ENCODE results near the gene USF3.

USF3 gene

GRCh38 chr3:113676261-113676660, 20.2 kb downstream of the USF3 start:
- 93 to 99% methylated on average over 3 of the region's 3 CpGs for WGBS, 2 experiments
- Histone ChIP-seq H3K27me3 (ENCODE audit: control insufficient read depth, insufficient read depth, low read length, poor library complexity, severe bottlenecking) (no peaks in the 10 kb centered on the region), H3K4me1 (ENCODE audit: control insufficient read depth, insufficient read depth, low read length) (no peaks in the 10 kb centered on the region), H3K27ac (ENCODE audit: insufficient read depth, low read depth, low read length, poor library complexity, severe bottlenecking) (no peak overlapping the region), H3K36me3 (ENCODE audit: control insufficient read depth, insufficient read depth, low read length) (no peaks in the 10 kb centered on the region), H3K4me3 (ENCODE audit: insufficient read depth, low read depth, low read length) (no peak overlapping the region), H3K9me3 (ENCODE audit: control insufficient read depth, low read length) (no peaks in the 10 kb centered on the region)

DNA sequence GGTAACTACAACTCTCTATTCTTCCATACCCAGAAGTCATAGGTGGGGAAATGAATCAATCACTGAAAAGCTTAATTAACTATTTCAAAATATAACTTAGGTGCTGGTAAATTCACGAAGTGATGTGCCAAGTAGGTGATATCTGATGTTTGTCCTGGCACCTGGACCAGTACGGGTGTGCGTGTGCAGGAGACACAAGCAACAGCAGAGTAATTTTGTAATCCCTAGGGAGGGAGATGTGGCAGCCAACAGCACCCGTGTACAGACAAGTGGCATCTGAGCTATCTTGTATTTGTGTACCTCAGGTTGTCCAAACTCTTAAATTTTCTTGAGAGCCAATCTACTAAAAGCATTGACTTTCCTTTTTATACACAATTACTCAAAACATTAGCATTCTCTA, 22.8 kb downstream of the USF3 start:
- H3K27ac ChIP-seq (ENCODE audit: insufficient read depth, low read depth, low read length, poor library complexity, severe bottlenecking): no peak overlapping the region
- H3K27me3 ChIP-seq (ENCODE audit: control insufficient read depth, insufficient read depth, low read length, poor library complexity, severe bottlenecking): no peaks in the 10 kb centered on the region
- H3K4me3 ChIP-seq (ENCODE audit: insufficient read depth, low read depth, low read length): no peak overlapping the region
- H3K36me3 ChIP-seq (ENCODE audit: control insufficient read depth, insufficient read depth, low read length): no peaks in the 10 kb centered on the region
- 96% methylated on average over 4 of the region's 4 CpGs for WGBS, 2 experiments
- no peaks in the 10 kb centered on the region for H3K4me1 ChIP-seq (ENCODE audit: control insufficient read depth, insufficient read depth, low read length)
- H3K9me3 ChIP-seq (ENCODE audit: control insufficient read depth, low read length): no peaks in the 10 kb centered on the region

DNA sequence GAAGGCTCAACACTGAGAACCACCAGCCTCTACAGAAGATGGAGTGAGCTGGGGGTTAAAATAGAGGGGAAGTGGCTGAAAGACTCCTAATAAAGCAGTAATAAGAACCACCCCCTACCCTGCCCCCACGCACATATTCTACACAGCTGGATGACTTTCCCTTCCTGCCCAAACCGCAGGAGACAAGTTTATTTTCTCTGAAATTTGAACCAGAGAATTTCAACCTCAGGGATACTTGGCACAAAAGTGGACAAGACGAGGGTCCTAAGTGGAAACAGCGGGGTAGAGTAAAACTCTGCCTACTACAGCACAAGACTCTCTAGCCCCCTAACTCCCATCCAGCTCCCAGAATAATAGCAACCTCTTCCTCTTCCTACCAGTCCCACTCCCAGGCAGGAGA, 28.4 kb downstream of the USF3 start:
- H3K27me3 ChIP-seq (ENCODE audit: control insufficient read depth, insufficient read depth, low read length, poor library complexity, severe bottlenecking): no peaks in the 10 kb centered on the region
- no peaks in the 10 kb centered on the region for H3K4me1 ChIP-seq (ENCODE audit: control insufficient read depth, insufficient read depth, low read length)
- 61 to 65% methylated on average over 4 of the region's 4 CpGs for WGBS, 2 experiments
- no peak overlapping the region for H3K27ac ChIP-seq (ENCODE audit: insufficient read depth, low read depth, low read length, poor library complexity, severe bottlenecking)
- no peaks in the 10 kb centered on the region for H3K9me3 ChIP-seq (ENCODE audit: control insufficient read depth, low read length)
- H3K36me3 ChIP-seq (ENCODE audit: control insufficient read depth, insufficient read depth, low read length): no peaks in the 10 kb centered on the region
- no peak overlapping the region for H3K4me3 ChIP-seq (ENCODE audit: insufficient read depth, low read depth, low read length)

DNA sequence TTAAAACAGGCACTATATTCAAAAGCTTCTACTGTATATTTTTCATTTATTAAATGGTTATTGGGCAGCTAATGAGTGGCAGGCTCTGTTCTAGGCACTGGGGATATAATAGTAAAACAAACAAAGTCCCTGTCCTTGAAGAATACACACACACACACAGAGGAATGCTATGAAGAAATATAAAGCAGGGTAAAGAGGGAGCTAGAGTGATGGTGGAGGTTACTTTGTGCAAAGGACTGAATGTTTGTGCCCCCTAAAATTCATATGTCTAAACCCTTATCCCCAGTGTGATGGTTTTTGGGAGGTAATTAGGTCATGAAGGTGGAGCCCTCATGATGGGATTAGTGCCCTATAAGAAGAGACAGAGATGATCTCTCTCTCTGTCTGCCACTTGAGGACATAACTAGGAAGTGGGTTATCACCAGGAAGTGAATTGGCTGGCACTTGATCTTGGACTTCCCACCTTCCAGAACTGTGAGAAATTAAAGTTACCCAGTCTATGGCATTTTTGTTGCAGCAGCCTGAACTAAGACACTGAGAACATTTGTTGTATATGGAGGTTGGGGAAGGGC, 31.8 kb downstream of the USF3 start:
- Histone ChIP-seq H3K4me1 (ENCODE audit: control insufficient read depth, insufficient read depth, low read length) (no peaks in the 10 kb centered on the region), H3K4me3 (ENCODE audit: insufficient read depth, low read depth, low read length) (no peak overlapping the region), H3K36me3 (ENCODE audit: control insufficient read depth, insufficient read depth, low read length) (no peaks in the 10 kb centered on the region), H3K9me3 (ENCODE audit: control insufficient read depth, low read length) (no peaks in the 10 kb centered on the region), H3K27ac (ENCODE audit: insufficient read depth, low read depth, low read length, poor library complexity, severe bottlenecking) (no peak overlapping the region), H3K27me3 (ENCODE audit: control insufficient read depth, insufficient read depth, low read length, poor library complexity, severe bottlenecking) (no peaks in the 10 kb centered on the region)

GRCh38 chr3:113663761-113664160, 32.7 kb downstream of the USF3 start:
- no peaks in the 10 kb centered on the region for H3K4me1 ChIP-seq (ENCODE audit: control insufficient read depth, insufficient read depth, low read length)
- 80 to 86% methylated on average over 1 of the region's 1 CpG for WGBS, 2 experiments
- no peak overlapping the region for H3K4me3 ChIP-seq (ENCODE audit: insufficient read depth, low read depth, low read length)
- no peaks in the 10 kb centered on the region for H3K27me3 ChIP-seq (ENCODE audit: control insufficient read depth, insufficient read depth, low read length, poor library complexity, severe bottlenecking)
- no peaks in the 10 kb centered on the region for H3K36me3 ChIP-seq (ENCODE audit: control insufficient read depth, insufficient read depth, low read length)
- H3K9me3 ChIP-seq (ENCODE audit: control insufficient read depth, low read length): no peaks in the 10 kb centered on the region
- no peak overlapping the region for H3K27ac ChIP-seq (ENCODE audit: insufficient read depth, low read depth, low read length, poor library complexity, severe bottlenecking)

GRCh38 chr3:113663324-113663750, 33.1 kb downstream of the USF3 start:
- H3K27ac ChIP-seq (ENCODE audit: insufficient read depth, low read depth, low read length, poor library complexity, severe bottlenecking): no peak overlapping the region
- H3K27me3 ChIP-seq (ENCODE audit: control insufficient read depth, insufficient read depth, low read length, poor library complexity, severe bottlenecking): no peaks in the 10 kb centered on the region
- no peaks in the 10 kb centered on the region for H3K9me3 ChIP-seq (ENCODE audit: control insufficient read depth, low read length)
- peaks cover under 1% of the 10 kb centered on the region for H3K36me3 ChIP-seq (ENCODE audit: control insufficient read depth, insufficient read depth, low read length)
- H3K4me1 ChIP-seq (ENCODE audit: control insufficient read depth, insufficient read depth, low read length): no peaks in the 10 kb centered on the region
- WGBS, 2 experiments: 95 to 98% methylated on average over 2 to 3 of the region's 3 CpGs
- no peak overlapping the region for H3K4me3 ChIP-seq (ENCODE audit: insufficient read depth, low read depth, low read length)

DNA sequence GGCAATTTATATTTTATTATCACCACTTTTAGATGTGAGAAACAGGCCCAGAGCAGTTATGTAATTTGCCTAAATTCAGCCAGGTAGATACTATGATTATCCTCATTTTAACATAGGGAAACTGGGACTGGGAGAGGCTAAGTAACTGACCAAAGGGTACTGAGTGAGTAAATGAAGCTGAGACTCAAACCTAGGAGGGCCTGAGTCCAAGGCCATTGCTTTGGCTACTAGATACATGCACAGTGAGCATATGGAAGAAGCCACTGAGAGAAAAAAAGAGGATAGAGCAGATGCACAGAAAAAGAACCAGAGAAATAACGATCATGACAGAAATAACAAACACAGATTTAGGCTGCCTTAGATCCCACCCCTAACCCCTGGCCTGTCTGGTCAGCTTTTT, 33.6 kb downstream of the USF3 start:
- no peaks in the 10 kb centered on the region for H3K4me1 ChIP-seq (ENCODE audit: control insufficient read depth, insufficient read depth, low read length)
- 74 to 94% methylated on average over 1 of the region's 1 CpG for WGBS, 2 experiments
- no peaks in the 10 kb centered on the region for H3K9me3 ChIP-seq (ENCODE audit: control insufficient read depth, low read length)
- peaks cover 2% of the 10 kb centered on the region for H3K36me3 ChIP-seq (ENCODE audit: control insufficient read depth, insufficient read depth, low read length)
- no peak overlapping the region for H3K27ac ChIP-seq (ENCODE audit: insufficient read depth, low read depth, low read length, poor library complexity, severe bottlenecking)
- no peak overlapping the region for H3K4me3 ChIP-seq (ENCODE audit: insufficient read depth, low read depth, low read length)
- no peaks in the 10 kb centered on the region for H3K27me3 ChIP-seq (ENCODE audit: control insufficient read depth, insufficient read depth, low read length, poor library complexity, severe bottlenecking)

GRCh38 chr3:113660896-113661295, 35.5 kb downstream of the USF3 start:
- Histone ChIP-seq H3K27me3 (ENCODE audit: control insufficient read depth, insufficient read depth, low read length, poor library complexity, severe bottlenecking) (no peaks in the 10 kb centered on the region), H3K4me1 (ENCODE audit: control insufficient read depth, insufficient read depth, low read length) (no peaks in the 10 kb centered on the region), H3K9me3 (ENCODE audit: control insufficient read depth, low read length) (no peaks in the 10 kb centered on the region), H3K27ac (ENCODE audit: insufficient read depth, low read depth, low read length, poor library complexity, severe bottlenecking) (no peak overlapping the region), H3K36me3 (ENCODE audit: control insufficient read depth, insufficient read depth, low read length) (peaks cover 2% of the 10 kb centered on the region), H3K4me3 (ENCODE audit: insufficient read depth, low read depth, low read length) (no peak overlapping the region)
- WGBS, 2 experiments: 96% methylated on average over 4 of the region's 4 CpGs

- Histone ChIP-seq H3K27ac (ENCODE audit: insufficient read depth, low read depth, low read length, poor library complexity, severe bottlenecking) (no peak overlapping the region), H3K9me3 (ENCODE audit: control insufficient read depth, low read length) (no peaks in the 10 kb centered on the region), H3K4me3 (ENCODE audit: insufficient read depth, low read depth, low read length) (no peak overlapping the region), H3K27me3 (ENCODE audit: control insufficient read depth, insufficient read depth, low read length, poor library complexity, severe bottlenecking) (no peaks in the 10 kb centered on the region), H3K4me1 (ENCODE audit: control insufficient read depth, insufficient read depth, low read length) (no peaks in the 10 kb centered on the region), H3K36me3 (ENCODE audit: control insufficient read depth, insufficient read depth, low read length) (peaks cover 2% of the 10 kb centered on the region)
- 94 to 100% methylated on average over 2 of the region's 2 CpGs for WGBS, 2 experiments
These were observed 36.0 kb downstream of the USF3 start for GRCh38 chr3:113660458-113660857.

DNA sequence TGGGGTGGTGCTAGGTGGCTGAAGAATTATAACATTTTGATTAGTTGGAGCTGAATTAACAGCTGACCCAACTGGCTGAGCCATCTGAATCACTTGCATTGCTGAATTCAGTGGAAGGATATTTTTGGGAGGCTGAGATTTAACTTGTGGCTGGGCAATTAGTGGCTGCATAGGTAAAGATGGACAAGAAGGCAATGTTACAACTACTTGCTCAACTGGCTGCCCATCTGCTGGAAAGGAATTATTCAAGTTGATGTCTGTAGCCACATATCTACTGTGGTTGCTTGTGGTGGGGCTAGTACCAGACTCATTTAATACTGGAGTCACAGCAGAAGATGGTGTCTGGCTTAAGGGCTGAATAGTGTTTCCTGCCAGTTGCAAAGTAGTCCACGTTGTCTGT, 36.4 kb downstream of the USF3 start:
- Histone ChIP-seq H3K4me1 (ENCODE audit: control insufficient read depth, insufficient read depth, low read length) (no peaks in the 10 kb centered on the region), H3K36me3 (ENCODE audit: control insufficient read depth, insufficient read depth, low read length) (peaks cover 2% of the 10 kb centered on the region), H3K4me3 (ENCODE audit: insufficient read depth, low read depth, low read length) (no peak overlapping the region), H3K27ac (ENCODE audit: insufficient read depth, low read depth, low read length, poor library complexity, severe bottlenecking) (no peak overlapping the region), H3K9me3 (ENCODE audit: control insufficient read depth, low read length) (no peaks in the 10 kb centered on the region), H3K27me3 (ENCODE audit: control insufficient read depth, insufficient read depth, low read length, poor library complexity, severe bottlenecking) (no peaks in the 10 kb centered on the region)
- 91 to 100% methylated on average over 1 of the region's 1 CpG for WGBS, 2 experiments

DNA sequence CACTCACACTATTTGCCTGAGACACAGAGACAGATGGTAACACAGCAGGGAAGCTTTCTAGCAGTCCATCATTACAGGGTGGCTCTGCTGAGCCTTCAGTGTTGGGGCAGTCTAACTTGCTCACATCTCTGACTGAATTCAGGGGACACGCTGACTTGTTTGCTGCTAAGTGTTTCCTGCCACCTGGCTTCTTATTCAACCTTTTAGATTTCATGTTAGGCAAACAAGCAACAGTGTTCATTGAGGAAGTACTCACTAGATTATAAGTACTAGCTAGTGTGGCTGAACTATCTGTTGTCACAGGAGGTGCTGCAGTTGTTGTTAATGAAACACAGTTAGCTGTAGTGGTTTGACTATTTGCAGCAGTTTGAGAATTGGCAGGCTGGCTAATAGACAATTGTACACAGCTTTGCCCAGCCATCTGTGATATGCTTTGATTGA, 37.3 kb downstream of the USF3 start:
- Histone ChIP-seq H3K4me3 (ENCODE audit: insufficient read depth, low read depth, low read length) (no peak overlapping the region), H3K27ac (ENCODE audit: insufficient read depth, low read depth, low read length, poor library complexity, severe bottlenecking) (no peak overlapping the region), H3K36me3 (ENCODE audit: control insufficient read depth, insufficient read depth, low read length) (peaks cover 2% of the 10 kb centered on the region), H3K27me3 (ENCODE audit: control insufficient read depth, insufficient read depth, low read length, poor library complexity, severe bottlenecking) (no peaks in the 10 kb centered on the region), H3K9me3 (ENCODE audit: control insufficient read depth, low read length) (no peaks in the 10 kb centered on the region), H3K4me1 (ENCODE audit: control insufficient read depth, insufficient read depth, low read length) (no peaks in the 10 kb centered on the region)
- 84 to 98% methylated on average over 1 of the region's 1 CpG for WGBS, 2 experiments
